Thoracic aorta (tissue), 2 donors: ENCODE results near the gene ERMARD. TPM values are rescaled to one million over a fixed set of nuclear protein-coding genes. Genes with fewer than 3 reads are reported as not detected.

Source experiments
- ATAC-seq: fragments of 150-250 bp; one replicate; pipeline ENCODE4 v1.8.0; 2017; ENCODE audit warnings: low read depth; ENCODE audit not compliant: insufficient number of reproducible peaks, low FRiP score
- DNase-seq: peaks from one replicate; pipeline ENCODE4 v3.0.0-alpha.2; 2020; ENCODE audit warnings: low spot score
- H3K27ac ChIP-seq, 2 donors: fragments of 200-600 bp; sonication (generic); 1 replicate in 1 of 2; 2 replicates in 1 of 2; pipeline ENCODE4 v1.5.1; 2016; ENCODE audit warnings: mild to moderate bottlenecking in 2 of 2, moderate library complexity in 2 of 2
- H3K27me3 ChIP-seq: fragments of 200-600 bp; sonication (generic); replicated peaks from 2 replicates; pipeline ENCODE4 v1.6.0; 2016; ENCODE audit warnings: mild to moderate bottlenecking; ENCODE audit not compliant: insufficient read depth
- H3K36me3 ChIP-seq: fragments of 200-600 bp; sonication (generic); one replicate; pipeline ENCODE4 v1.5.1; 2016
- H3K4me1 ChIP-seq, 2 donors: fragments of 200-600 bp; sonication (generic); 1 replicate in 1 of 2; 2 replicates in 1 of 2; pipeline versions ENCODE4 v1.5.1 to v1.6.0; 2016; ENCODE audit warnings: low read depth in 2 of 2, mild to moderate bottlenecking in 1 of 2; ENCODE audit not compliant: control insufficient read depth in 1 of 2
- H3K4me3 ChIP-seq: fragments of 200-600 bp; sonication (generic); 2 replicates; pipeline ENCODE4 v1.5.1; 2016; ENCODE audit warnings: mild to moderate bottlenecking
- H3K9me3 ChIP-seq: fragments of 200-600 bp; sonication (generic); 2 replicates; pipeline ENCODE4 v1.5.1; 2016
- CTCF ChIP-seq: fragments of 200-600 bp; sonication (generic); IDR thresholded peaks from one replicate; pipeline ENCODE4 v1.5.1; 2019; ENCODE audit warnings: antibody characterized with exemption
- total RNA-seq, 2 donors: library from RNA; depleted of rRNA; stranded (reverse); fragments of >200 nt; gene quantifications; one replicate each; pipeline versions ENCODE4 v1.1.0 to v1.2.3, GENCODE V29; 2016

The ERMARD gene
- total RNA-seq, 2 donors from 2014 or later, result 13.7 to 27.1 TPM

DNA sequence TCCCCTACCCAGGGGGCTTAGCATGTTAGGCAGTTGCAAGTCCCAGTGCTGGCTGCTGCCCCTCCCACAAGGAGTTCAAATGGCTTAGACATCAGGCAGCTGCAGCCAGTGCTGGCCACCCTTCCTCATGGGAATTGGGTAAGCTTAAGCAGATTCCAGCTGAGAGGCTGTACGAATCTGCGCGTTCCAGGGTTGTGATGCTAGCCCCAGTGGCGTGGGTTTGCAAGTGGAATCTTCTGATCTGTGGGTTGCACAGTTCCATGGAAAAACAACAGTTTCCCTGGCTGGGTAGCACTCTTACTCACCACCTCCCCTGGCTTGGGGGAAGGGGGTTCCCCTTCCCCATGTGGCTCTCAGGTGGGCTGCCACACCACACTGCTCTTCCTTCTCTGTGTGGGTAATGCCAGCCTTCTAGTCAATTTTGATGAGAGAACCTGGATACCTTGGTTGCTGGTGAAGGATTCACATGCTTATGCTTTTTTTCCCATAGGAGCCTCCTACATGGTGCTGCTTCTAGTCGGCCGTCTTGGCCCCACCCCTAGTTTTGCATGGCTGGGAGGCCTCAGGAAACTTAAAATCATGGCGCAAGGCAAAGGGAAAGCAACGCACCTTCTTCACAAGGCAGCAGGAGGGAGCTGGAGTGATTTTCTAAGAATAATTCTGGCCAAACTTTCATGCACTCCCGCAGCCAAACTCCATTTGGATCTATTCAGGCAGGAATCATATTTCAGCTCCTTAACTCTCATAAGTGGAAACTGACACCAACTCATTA lies 13.0 kb upstream of the ERMARD start:
- ATAC-seq, result no peak
- no peaks in the 10 kb centered on the region for H3K27me3 ChIP-seq
- H3K4me3 ChIP-seq, result no peak overlapping the region
- TF ChIP-seq CTCF, result no peak
- H3K27ac ChIP-seq, result no peak overlapping the region
- no peaks in the 10 kb centered on the region for H3K4me1 ChIP-seq
- no peaks in the 10 kb centered on the region for H3K36me3 ChIP-seq
- DNase-seq, result no peak
- H3K9me3 ChIP-seq, result no peaks in the 10 kb centered on the region

- H3K4me3 ChIP-seq, result no peak overlapping the region
- no peaks in the 10 kb centered on the region for H3K4me1 ChIP-seq
- DNase-seq (no peak), ATAC-seq (no peak)
- H3K9me3 ChIP-seq, result no peaks in the 10 kb centered on the region
- H3K27me3 ChIP-seq, result no peaks in the 10 kb centered on the region
- no peak for TF ChIP-seq CTCF
- H3K27ac ChIP-seq, result no peak overlapping the region
- no peaks in the 10 kb centered on the region for H3K36me3 ChIP-seq
Observed at GRCh38 chr6:169738976-169739529, 12.4 kb upstream of the ERMARD start.

DNA sequence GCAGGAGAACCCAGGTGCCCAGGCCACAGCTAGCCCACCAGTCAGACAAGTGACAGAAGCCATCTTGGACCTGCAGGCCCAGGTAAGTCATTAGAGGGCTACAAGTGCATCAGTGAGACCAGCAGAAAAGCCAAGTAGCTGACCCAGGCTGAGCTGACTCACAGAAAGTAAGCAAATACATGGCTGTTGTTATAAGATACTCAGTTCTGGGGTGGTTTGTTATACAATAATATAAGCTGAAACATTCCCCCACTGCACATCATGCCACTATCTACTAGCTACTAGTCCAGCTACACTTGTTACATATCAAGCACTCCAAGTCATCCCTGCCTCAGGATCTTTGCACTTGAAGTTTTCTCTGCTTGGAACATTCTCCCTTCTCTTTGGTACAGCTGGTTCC lies 10.1 kb upstream of the ERMARD start:
- ATAC-seq, result no peak
- no peaks in the 10 kb centered on the region for H3K9me3 ChIP-seq
- no peak for DNase-seq

DNA sequence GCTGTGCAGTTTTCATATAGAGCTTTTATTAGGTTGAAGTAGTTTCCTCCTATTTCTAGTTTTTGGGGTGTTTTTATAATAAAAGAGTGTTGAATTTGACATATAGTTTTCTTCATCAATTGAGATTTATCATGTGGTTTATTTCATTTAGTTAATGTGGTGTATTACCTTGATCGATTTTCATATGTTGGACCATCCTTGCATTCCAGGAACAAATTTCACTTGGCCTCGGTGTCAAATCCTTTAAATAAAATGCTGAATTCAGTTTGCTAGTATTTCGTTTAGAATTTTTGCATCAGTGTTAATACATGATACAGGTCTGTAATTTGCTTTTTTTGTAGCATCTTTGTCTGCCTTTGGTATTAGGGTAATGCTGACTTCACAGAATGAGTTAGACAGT lies 6.0 kb upstream of the ERMARD start:
- Histone ChIP-seq H3K9me3 (no peaks in the 10 kb centered on the region), H3K27ac (no peak overlapping the region), H3K4me3 (no peak overlapping the region), H3K27me3 (no peaks in the 10 kb centered on the region), H3K4me1 (peaks cover 4 to 6% of the 10 kb centered on the region in 2 donors), H3K36me3 (no peaks in the 10 kb centered on the region)
- DNase-seq, result no peak
- TF ChIP-seq CTCF, result no peak
- no peak for ATAC-seq

More for the DNA sequence above, 10.1 kb upstream of the ERMARD start:
- no peaks in the 10 kb centered on the region for H3K36me3 ChIP-seq
- H3K4me1 ChIP-seq, result no peaks in the 10 kb centered on the region
- H3K27ac ChIP-seq, result no peak overlapping the region
- H3K4me3 ChIP-seq, result no peak overlapping the region
- no peak for TF ChIP-seq CTCF
- no peaks in the 10 kb centered on the region for H3K27me3 ChIP-seq

DNA sequence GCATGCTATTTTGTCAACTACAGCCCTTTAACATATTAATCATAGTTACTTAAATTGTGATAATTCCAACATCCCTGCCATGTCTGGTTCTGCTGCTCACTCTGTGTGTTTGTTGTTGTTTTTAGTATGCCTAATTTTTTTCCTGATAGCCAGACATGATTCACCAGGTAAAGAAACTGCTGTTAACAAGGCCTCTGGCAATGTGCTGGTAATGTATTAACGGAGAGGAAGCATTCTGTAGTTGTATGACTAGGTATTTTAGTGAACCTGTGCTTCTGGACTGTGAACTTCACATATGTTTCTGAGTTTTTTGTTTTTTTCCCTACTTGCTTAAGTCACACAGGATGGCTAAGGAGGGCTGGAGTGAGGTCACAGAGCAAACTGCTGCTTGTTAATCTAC lies 4.9 kb upstream of the ERMARD start:
- Histone ChIP-seq H3K4me1 (peaks cover 9 to 10% of the 10 kb centered on the region in 2 donors), H3K4me3 (no peak overlapping the region), H3K27ac (no peak overlapping the region), H3K36me3 (no peaks in the 10 kb centered on the region), H3K27me3 (no peaks in the 10 kb centered on the region), H3K9me3 (no peaks in the 10 kb centered on the region)
- ATAC-seq, result no peak
- no peak for TF ChIP-seq CTCF
- DNase-seq, result no peak
